Measurements from ENCODE around the gene TACR2. TPM values are rescaled to one million over a fixed set of nuclear protein-coding genes. Genes with fewer than 3 reads are reported as not detected.

Gene TACR2
- total RNA-seq, 2 experiments from 2014 or later, result not detected

DNA sequence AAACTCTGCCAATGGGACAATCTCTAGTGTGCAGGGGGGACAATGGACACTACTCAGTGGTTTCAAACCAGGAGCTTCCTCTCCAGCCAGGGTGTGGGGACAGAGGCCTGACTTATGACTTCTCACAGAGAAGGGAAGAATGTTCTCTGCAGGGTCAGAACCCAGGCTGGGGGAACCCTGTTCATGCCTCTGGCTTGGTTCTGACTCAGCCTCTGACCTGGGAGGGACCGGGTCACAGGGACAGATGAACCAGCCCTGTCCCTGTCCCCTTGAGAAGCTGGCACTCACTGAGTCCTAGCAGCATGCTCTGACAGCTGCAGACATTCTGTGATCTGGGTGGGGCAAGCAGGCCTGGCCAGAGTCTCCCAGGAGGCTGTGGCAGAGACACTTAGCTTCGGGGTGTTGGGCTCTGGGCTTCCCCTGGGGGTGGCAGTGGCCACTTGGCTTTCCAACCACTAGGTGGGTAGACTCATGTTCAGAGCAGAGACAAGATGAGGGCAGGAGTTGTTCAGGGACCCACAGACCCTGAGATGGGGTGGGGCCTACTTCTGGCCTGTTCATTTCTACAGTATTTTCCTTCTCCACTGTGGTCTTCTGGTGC is 48.2 kb upstream of the TACR2 start:
- Histone ChIP-seq H3K4me1 (ENCODE audit: insufficient read depth, low read length) (peaks cover 55% of the 10 kb centered on the region), H3K9me3 (ENCODE audit: control insufficient read depth in 1 of 2, insufficient read depth in 1 of 2, low read length in 2 of 2) (no peaks in the 10 kb centered on the region), H3K36me3 (ENCODE audit: insufficient read depth, low read length) (no peaks in the 10 kb centered on the region), H3K27me3 (ENCODE audit: control insufficient read depth in 1 of 2, insufficient read depth in 2 of 2, low read length in 2 of 2) (no peaks in the 10 kb centered on the region), H3K27ac (ENCODE audit: low read depth in 1 of 2, low read length in 2 of 2) (peak overlapping the region in 1 of 2 donors; percentile 60), H3K4me3 (ENCODE audit: low read length) (no peak overlapping the region)
- intact Hi-C loops (cut with DNase I, micrococcal nuclease), result no loop called here
- Mint-ChIP-seq H3K4me1 (ENCODE audit: low read depth) (peaks cover 11% of the 10 kb centered on the region), H3K9me3 (no peaks in the 10 kb centered on the region), H3K36me3 (ENCODE audit: low read depth) (no peaks in the 10 kb centered on the region), H3K4me3 (no peak overlapping the region), H3K27me3 (no peaks in the 10 kb centered on the region), H3K27ac (no peak overlapping the region)
- ATAC-seq (ENCODE audit: poor library complexity) (no peak), DNase-seq (peak in 2 of 14 experiments; percentile 18 to 54)
- TF ChIP-seq CTCF (IDR thresholded peaks at IDR 0.05), result no peak
- POLR2A ChIA-PET, result no interaction called here
- CTCF ChIA-PET, result interaction anchor here (0.6 to 1.5 kb wide), 2 partner anchors 15 to 106 kb away, joined by 4 to 5 read pairs; no protein-coding TSS in a partner anchor

- Histone ChIP-seq H3K4me1 (ENCODE audit: insufficient read depth, low read length) (peaks cover 55% of the 10 kb centered on the region), H3K36me3 (ENCODE audit: insufficient read depth, low read length) (no peaks in the 10 kb centered on the region), H3K9me3 (ENCODE audit: control insufficient read depth in 1 of 2, insufficient read depth in 1 of 2, low read length in 2 of 2) (no peaks in the 10 kb centered on the region), H3K4me3 (ENCODE audit: low read length) (no peak overlapping the region), H3K27me3 (ENCODE audit: control insufficient read depth in 1 of 2, insufficient read depth in 2 of 2, low read length in 2 of 2) (no peaks in the 10 kb centered on the region), H3K27ac (ENCODE audit: low read depth in 1 of 2, low read length in 2 of 2) (peak overlapping the region in 1 of 2 donors; percentile 60)
- Mint-ChIP-seq H3K4me1 (ENCODE audit: low read depth) (peaks cover 11% of the 10 kb centered on the region), H3K36me3 (ENCODE audit: low read depth) (no peaks in the 10 kb centered on the region), H3K9me3 (no peaks in the 10 kb centered on the region), H3K27me3 (no peaks in the 10 kb centered on the region), H3K4me3 (no peak overlapping the region), H3K27ac (no peak overlapping the region)
- intact Hi-C loops (cut with DNase I, micrococcal nuclease), result no loop called here
- POLR2A ChIA-PET, result no interaction called here
- no peak for ATAC-seq (ENCODE audit: poor library complexity)
- TF ChIP-seq CTCF (IDR thresholded peaks at IDR 0.05), result no peak
- CTCF ChIA-PET, result interaction anchor here (0.7 to 1.5 kb wide), 2 partner anchors 15 to 51 kb away, joined by 3 to 5 read pairs; no protein-coding TSS in a partner anchor
- no peak for DNase-seq
Observed at GRCh38 chr10:69464401-69464800, 47.7 kb upstream of the TACR2 start.

- Histone ChIP-seq H3K9me3 (ENCODE audit: control insufficient read depth in 1 of 2, insufficient read depth in 1 of 2, low read length in 2 of 2) (no peaks in the 10 kb centered on the region), H3K27ac (ENCODE audit: low read depth in 1 of 2, low read length in 2 of 2) (peak overlapping the region in 1 of 2 donors; percentile 60), H3K4me1 (ENCODE audit: insufficient read depth, low read length) (peaks cover 55% of the 10 kb centered on the region), H3K27me3 (ENCODE audit: control insufficient read depth in 1 of 2, insufficient read depth in 2 of 2, low read length in 2 of 2) (no peaks in the 10 kb centered on the region), H3K4me3 (ENCODE audit: low read length) (no peak overlapping the region), H3K36me3 (ENCODE audit: insufficient read depth, low read length) (no peaks in the 10 kb centered on the region)
- peaks cover 11% of the 10 kb centered on the region for H3K4me1 Mint-ChIP-seq (ENCODE audit: low read depth)
- no peak for DNase-seq
- no peaks in the 10 kb centered on the region for H3K27me3 Mint-ChIP-seq
- intact Hi-C loops (cut with DNase I, micrococcal nuclease), result no loop called here
- H3K9me3 Mint-ChIP-seq, result no peaks in the 10 kb centered on the region
- TF ChIP-seq CTCF (IDR thresholded peaks at IDR 0.05), result no peak
- ChIA-PET CTCF (interaction anchor here (0.7 kb wide), 1 partner anchor 52 kb away, joined by 3 read pairs; no protein-coding TSS in a partner anchor), POLR2A (no interaction called here)
- no peaks in the 10 kb centered on the region for H3K36me3 Mint-ChIP-seq (ENCODE audit: low read depth)
- H3K27ac Mint-ChIP-seq, result no peak overlapping the region
- H3K4me3 Mint-ChIP-seq, result no peak overlapping the region
- no peak for ATAC-seq (ENCODE audit: poor library complexity)
Observed at GRCh38 chr10:69463886-69464285, 47.2 kb upstream of the TACR2 start.
